ENCODE results near the gene DMXL2. TPM values are rescaled to one million over a fixed set of nuclear protein-coding genes. Genes with fewer than 3 reads are reported as not detected.
"Not testable (repeated sequence)": the region's sequence is repeated elsewhere in the genome, so short reads cannot be mapped to it uniquely, and the experiment has no call there.

Gene DMXL2
- total RNA-seq, 4 donors from 2014 or later, result 6.9 to 15.1 (median 11.7) TPM

DNA sequence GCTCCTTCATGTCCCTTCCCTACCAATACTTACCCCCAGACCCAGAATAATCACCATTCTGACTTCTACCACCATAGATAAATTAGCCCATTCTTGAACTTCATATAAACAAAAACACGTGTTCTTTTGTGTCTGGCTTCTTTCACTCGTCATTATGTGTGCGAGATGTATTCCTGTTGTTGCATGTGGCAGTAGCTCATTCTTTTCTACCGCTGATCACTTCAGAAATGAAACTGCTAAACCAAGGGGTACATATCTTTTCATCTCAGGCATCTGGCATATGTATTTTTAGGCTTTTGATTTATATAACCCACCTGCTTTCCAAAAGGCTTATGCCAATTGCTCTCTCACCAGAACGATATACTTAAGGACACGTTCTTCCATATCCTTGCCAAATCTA, 44.9 kb upstream of the DMXL2 start:
- H3K27ac ChIP-seq, result no peak overlapping the region
- H3K4me1 ChIP-seq, result no peaks in the 10 kb centered on the region
- no peak for DNase-seq
- no peak overlapping the region for H3K4me3 ChIP-seq
- WGBS, 2 donors, result 46 to 55% methylated on average over 6 of the region's 6 CpGs
- H3K36me3 ChIP-seq, result no peaks in the 10 kb centered on the region
- peaks cover 0 to 11% (median 0%) of the 10 kb centered on the region in 4 donors for H3K27me3 ChIP-seq
- no peak for TF ChIP-seq POLR2A (IDR thresholded peaks at IDR 0.05)
- TF ChIP-seq, protein P1, sequence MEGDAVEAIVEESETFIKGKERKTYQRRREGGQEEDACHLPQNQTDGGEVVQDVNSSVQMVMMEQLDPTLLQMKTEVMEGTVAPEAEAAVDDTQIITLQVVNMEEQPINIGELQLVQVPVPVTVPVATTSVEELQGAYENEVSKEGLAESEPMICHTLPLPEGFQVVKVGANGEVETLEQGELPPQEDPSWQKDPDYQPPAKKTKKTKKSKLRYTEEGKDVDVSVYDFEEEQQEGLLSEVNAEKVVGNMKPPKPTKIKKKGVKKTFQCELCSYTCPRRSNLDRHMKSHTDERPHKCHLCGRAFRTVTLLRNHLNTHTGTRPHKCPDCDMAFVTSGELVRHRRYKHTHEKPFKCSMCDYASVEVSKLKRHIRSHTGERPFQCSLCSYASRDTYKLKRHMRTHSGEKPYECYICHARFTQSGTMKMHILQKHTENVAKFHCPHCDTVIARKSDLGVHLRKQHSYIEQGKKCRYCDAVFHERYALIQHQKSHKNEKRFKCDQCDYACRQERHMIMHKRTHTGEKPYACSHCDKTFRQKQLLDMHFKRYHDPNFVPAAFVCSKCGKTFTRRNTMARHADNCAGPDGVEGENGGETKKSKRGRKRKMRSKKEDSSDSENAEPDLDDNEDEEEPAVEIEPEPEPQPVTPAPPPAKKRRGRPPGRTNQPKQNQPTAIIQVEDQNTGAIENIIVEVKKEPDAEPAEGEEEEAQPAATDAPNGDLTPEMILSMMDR (IDR thresholded peaks at IDR 0.05), result no peak
- intact Hi-C loops (cut with DNase I), result no loop called here
- H3K9me3 ChIP-seq, result no peaks in the 10 kb centered on the region

DNA sequence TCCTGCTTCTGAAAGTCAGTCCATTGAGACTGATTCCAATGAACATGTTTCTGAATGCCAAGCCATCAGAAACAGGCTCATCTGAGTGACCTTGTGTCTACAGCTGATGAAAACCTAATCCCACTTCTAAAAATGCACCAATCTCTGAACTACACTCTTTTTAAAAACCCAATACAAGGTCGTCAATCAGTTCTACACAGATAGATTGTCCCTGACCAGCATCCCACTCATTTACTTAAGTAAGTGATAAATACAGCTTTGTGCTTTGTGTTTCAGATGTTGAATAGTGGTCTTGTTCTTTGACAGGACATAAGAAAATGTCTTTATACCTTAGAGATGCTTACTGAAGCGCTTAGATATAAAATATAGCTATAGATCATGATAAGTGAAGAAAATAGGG, 38.5 kb upstream of the DMXL2 start:
- H3K9me3 ChIP-seq, result no peaks in the 10 kb centered on the region
- DNase-seq, result no peak
- intact Hi-C loops (cut with DNase I), result no loop called here

DNA sequence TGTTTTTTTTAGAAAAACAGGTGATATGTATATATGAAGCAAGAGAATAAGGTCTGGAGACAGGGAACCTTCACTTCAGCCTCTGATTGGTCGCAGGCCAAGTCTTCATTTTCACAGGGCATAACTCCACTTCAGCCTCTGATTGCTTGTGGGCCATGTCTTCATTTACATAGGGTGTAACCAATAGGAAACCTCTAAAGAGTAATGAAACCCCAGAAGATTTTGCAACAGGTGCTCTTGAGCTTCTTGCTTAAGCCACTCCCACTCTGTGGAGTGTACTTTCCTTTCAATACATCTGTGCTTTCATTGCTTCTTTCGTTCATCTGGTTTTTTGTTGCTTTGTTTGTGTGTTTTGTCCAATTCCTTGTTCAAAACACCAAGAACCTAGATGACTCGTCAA, 36.1 kb upstream of the DMXL2 start:
- no peaks in the 10 kb centered on the region for H3K4me1 ChIP-seq

More for the DNA sequence above, 38.5 kb upstream of the DMXL2 start:
- TF ChIP-seq, protein P1 (IDR thresholded peaks at IDR 0.05), result no peak
- TF ChIP-seq POLR2A (IDR thresholded peaks at IDR 0.05), result no peak
- H3K4me1 ChIP-seq, result no peaks in the 10 kb centered on the region
- H3K36me3 ChIP-seq, result no peaks in the 10 kb centered on the region
- 85 to 90% methylated on average over 2 of the region's 2 CpGs for WGBS, 2 donors
- H3K27ac ChIP-seq, result no peak overlapping the region
- no peaks in the 10 kb centered on the region for H3K27me3 ChIP-seq
- no peak overlapping the region for H3K4me3 ChIP-seq

DNA sequence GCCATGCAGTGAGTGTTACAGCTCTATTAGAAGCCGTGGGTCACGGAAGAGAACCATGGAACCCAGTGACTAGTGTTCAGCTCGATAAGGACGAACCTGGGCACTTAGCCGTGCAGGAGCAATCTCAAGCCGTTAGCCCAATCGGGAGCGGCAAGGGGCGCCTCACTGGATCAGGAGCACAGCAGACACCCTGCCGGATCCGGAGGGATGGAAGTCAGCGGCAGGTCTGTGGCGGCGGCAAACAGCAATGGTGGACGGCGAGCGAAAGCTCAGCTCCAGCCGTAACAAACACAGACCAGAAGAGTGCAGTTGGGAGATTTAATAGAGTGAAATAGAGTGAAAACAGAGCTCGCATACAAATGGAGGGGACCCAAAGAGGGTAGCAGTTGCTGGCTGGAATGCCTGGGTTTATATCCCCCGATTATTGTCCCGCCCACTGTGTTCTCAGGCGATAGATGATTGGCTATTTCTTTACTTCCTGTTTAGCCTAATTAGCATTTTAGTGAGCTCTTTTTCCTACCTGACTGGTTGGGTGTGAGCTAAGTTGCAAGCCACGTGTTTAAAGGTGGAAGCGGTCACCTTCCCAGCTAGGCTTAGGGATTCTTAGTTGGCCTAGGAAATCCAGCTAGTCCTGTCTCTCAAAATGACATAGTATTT, 33.0 kb upstream of the DMXL2 start:
- H3K4me3 ChIP-seq; H3K36me3 ChIP-seq; H3K4me1 ChIP-seq; H3K27ac ChIP-seq; H3K9me3 ChIP-seq; H3K27me3 ChIP-seq; DNase-seq; intact Hi-C loops (cut with DNase I): not testable (repeated sequence)
- 91 to 95% methylated on average over 18 to 22 of the region's 24 CpGs for WGBS, 2 donors

More for the DNA sequence above, 36.1 kb upstream of the DMXL2 start:
- TF ChIP-seq, protein P1 (IDR thresholded peaks at IDR 0.05), result no peak
- TF ChIP-seq POLR2A (IDR thresholded peaks at IDR 0.05), result no peak
- no peak for DNase-seq
- Histone ChIP-seq H3K9me3 (no peaks in the 10 kb centered on the region), H3K4me3 (no peak overlapping the region), H3K27ac (no peak overlapping the region), H3K27me3 (no peaks in the 10 kb centered on the region), H3K36me3 (no peaks in the 10 kb centered on the region)
- WGBS, 2 donors, result 80 to 87% methylated on average over 3 of the region's 3 CpGs
- intact Hi-C loops (cut with DNase I), result no loop called here

DNA sequence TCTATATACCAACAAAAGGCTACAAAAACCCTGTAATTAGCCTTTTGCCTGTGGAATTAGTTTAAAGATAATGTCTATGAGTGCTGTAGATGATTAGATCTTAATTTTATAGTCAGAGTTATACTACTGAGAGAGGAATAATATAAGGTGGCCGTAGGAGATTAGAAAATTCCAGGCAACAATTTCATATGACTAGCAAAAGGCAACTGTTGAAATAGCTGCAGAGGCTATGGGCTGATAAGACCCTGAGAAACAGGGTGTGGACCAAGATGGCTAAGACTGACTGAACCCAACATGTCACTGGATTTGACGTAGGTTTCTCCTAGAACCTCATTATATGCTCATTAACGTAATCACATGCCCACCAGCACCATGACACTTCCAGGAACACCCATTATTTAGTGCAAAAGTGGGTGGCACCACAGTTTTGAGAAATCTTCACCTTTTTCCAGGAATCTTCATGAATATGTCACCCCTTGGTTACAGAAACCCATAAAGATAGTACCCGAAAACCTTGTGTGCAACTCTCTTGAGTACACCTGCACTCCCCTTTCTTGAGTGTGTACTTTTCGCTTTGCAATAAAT, 29.6 kb upstream of the DMXL2 start:
- Histone ChIP-seq H3K4me3 (no peak overlapping the region), H3K27ac (no peak overlapping the region), H3K4me1 (no peaks in the 10 kb centered on the region), H3K36me3 (no peaks in the 10 kb centered on the region), H3K9me3 (no peaks in the 10 kb centered on the region), H3K27me3 (no peaks in the 10 kb centered on the region)
- WGBS, 2 donors, result 86 to 87% methylated on average over 5 of the region's 5 CpGs
- TF ChIP-seq, protein P1 (IDR thresholded peaks at IDR 0.05), result no peak
- TF ChIP-seq POLR2A (IDR thresholded peaks at IDR 0.05), result no peak
- intact Hi-C loops (cut with DNase I), result no loop called here
- DNase-seq, result no peak
